Stimulated activated CD8-positive, alpha-beta memory T cell treated with anti-CD3 and anti-CD28 coated beads, Interleukin-4, amount 100 ng/mL, for 48 hours (primary cell): ENCODE data around the gene PGBD5.

Experiments
- DNase-seq: peaks from one replicate; pipeline ENCODE4 v3.0.0-alpha.2; 2020

The PGBD5 gene

GRCh38 chr1:230371923-230372703 lies 54.0 kb downstream of the PGBD5 start:
- no peak for DNase-seq

- DNase-seq, result no peak
Observed at GRCh38 chr1:230370109-230370508, 56.0 kb downstream of the PGBD5 start.

- DNase-seq, result no peak
Observed at GRCh38 chr1:230368871-230369270, 57.3 kb downstream of the PGBD5 start.

- DNase-seq, result no peak
Observed at GRCh38 chr1:230368363-230368762, 57.8 kb downstream of the PGBD5 start.

- DNase-seq, result no peak
Observed at GRCh38 chr1:230366504-230366915, 59.6 kb downstream of the PGBD5 start.

GRCh38 chr1:230365723-230366307 lies 60.3 kb downstream of the PGBD5 start:
- no peak for DNase-seq

- no peak for DNase-seq
Observed at GRCh38 chr1:230362949-230363348, 63.2 kb downstream of the PGBD5 start.

DNA sequence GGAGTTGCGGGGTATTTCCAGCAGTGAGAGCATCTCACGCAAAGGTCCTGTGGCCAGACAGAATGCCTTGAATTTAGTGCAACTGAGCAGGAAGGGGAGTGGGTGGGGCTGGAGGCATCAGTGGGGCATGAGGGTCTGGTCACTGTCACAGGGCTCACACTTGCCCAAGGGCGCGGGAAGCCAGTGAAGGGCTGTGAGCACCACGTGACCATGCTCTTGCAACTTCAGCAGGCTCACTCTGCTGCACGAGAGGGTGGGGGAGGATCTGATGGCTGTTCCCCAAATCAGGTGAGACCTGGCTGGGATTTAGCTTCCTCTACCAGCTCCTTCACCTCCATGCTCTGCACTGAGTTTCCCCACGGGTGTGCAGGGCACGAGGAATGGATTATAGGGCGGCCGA lies 64.2 kb downstream of the PGBD5 start:
- DNase-seq, result no peak

GRCh38 chr1:230359992-230360668 lies 66.0 kb downstream of the PGBD5 start:
- DNase-seq, result no peak

- no peak for DNase-seq
Observed at GRCh38 chr1:230356869-230357794, 69.0 kb downstream of the PGBD5 start.

GRCh38 chr1:230356190-230356589 lies 69.9 kb downstream of the PGBD5 start:
- no peak for DNase-seq

GRCh38 chr1:230355594-230355993 lies 70.5 kb downstream of the PGBD5 start:
- no peak for DNase-seq

DNA sequence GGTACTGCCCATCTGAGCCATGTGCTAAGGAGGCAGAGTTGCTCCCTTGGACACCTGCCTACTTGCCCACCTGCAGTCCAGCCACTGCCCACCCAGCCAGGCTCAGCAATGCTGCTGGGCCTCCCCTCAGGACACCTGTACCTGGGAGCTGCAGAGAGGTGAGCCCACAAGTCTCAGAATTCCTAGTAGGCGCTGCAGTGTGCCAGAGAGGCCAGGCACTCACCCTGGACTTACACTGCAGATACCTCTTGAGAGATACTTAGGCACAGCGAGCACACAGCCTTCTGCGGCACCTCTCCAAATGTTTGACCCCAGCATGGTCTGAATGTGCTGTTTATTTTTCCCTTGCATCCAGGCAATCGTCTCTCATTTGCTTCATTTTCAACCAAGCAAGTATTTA lies 71.0 kb downstream of the PGBD5 start:
- DNase-seq, result no peak

- no peak for DNase-seq
Observed at GRCh38 chr1:230354005-230354404, 72.1 kb downstream of the PGBD5 start.

GRCh38 chr1:230352537-230352936 lies 73.6 kb downstream of the PGBD5 start:
- DNase-seq, result no peak

DNA sequence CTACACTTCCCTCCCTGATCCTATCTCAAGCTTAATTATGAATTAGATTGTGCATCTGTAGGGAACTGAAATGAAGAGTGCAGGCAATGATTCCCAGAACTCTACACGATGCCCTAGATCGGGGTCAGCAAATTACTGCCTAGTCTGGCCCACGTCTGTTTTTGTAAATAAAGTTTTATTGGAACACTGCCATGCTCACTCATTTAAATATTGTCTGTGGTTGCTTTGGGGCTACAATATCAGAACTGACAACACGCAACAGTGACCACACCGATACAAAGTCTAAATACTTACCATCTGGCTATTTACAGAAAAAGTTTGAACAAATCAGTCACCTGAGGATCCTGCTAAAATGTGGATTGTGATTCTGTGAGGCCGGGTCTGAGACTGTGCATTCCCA lies 74.1 kb downstream of the PGBD5 start:
- DNase-seq, result no peak

DNA sequence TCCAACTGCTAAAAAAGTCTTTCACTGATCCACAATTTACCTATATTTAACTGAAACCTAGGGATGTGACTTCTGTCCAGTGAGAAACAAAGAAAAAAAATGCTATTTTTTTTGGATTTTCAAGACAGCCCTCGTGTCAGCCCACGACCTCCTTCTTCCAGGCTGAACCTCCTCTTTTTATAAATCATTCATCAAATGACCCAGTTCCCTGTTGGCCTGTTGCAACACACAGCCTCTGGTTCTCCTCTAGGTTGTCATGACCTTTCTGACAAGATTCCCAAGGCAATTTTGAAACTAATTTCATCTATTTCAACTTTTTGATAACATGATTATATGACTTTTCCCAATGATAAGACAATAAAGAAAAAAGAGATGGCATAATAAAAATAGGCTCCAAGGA lies 74.6 kb downstream of the PGBD5 start:
- DNase-seq, result no peak

GRCh38 chr1:230350208-230350921 lies 75.8 kb downstream of the PGBD5 start:
- no peak for DNase-seq

DNA sequence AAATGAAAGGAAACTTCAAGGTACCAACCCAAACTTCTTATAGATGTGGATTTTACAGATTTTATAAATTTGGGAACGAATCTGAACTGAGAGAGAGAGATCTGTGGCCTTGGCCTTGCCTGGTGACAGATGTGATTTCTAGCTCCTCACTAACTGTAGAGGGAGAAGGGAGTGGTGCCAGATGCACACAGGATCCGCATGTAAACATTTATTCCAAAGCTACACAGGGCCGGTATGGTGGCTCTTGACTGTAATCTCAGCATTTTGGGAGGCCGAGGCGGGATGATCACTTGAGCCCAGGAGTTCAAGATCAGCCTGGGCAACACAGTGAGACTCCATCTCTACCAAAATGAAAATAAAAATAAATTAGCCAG lies 77.1 kb downstream of the PGBD5 start:
- DNase-seq, result no peak

- DNase-seq, result no peak
Observed at GRCh38 chr1:230348386-230349019, 77.6 kb downstream of the PGBD5 start.

- no peak for DNase-seq
Observed at GRCh38 chr1:230347896-230348295, 78.2 kb downstream of the PGBD5 start.
